ENCODE data around the gene PRR5.

Gene PRR5

DNA sequence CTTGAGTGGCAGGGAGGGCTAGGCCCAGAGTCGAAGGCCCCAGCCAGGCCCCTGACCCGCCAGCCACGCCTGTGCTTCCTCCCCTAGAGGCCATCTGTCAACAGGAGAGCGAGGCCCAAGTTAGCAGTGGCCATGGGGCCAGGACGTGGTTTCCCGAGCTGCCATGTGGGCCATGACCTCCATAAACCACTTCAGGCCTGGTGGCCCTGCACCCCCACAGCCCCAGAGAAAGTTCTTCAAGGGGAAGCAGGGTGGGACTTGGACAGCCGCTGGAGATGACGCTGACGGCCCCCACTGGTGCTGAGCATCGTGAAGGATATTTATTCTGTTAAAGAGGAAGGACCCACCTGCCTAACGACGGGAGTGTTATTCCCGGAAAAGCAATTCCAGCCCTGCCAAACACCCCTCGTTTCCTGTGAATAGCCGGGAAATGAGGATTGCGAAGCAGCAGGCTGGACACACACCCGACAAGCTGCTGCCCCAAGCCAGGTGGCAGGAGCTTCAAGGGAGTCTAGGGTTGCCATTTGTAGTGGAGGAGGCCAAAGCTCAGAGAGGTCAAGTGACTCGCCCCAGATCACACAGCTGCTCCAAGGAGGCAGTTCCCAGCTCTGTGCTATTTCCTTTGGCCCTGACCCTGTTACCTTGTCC is 12.8 kb downstream of the PRR5 start:
- no peak for DNase-seq

DNA sequence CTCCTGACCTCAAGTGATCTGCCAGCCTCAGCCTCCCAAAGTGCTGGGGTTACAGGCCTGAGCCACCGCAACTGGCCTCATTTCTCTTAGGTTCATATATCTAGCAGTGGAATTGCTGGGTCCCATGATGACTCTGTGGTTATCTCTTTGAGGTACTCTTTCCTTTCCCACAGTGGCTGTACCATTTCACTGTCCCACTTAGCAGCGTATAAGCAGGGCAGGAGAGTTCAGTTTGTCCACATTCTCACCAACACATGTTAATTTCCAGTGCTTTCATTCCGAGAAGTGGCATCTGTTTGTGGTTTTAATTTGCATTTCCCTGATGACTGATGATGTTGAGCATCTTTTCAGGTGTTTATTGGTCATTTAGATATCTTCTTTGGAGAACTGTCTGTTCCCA is 16.4 kb downstream of the PRR5 start:
- no peak for DNase-seq

DNA sequence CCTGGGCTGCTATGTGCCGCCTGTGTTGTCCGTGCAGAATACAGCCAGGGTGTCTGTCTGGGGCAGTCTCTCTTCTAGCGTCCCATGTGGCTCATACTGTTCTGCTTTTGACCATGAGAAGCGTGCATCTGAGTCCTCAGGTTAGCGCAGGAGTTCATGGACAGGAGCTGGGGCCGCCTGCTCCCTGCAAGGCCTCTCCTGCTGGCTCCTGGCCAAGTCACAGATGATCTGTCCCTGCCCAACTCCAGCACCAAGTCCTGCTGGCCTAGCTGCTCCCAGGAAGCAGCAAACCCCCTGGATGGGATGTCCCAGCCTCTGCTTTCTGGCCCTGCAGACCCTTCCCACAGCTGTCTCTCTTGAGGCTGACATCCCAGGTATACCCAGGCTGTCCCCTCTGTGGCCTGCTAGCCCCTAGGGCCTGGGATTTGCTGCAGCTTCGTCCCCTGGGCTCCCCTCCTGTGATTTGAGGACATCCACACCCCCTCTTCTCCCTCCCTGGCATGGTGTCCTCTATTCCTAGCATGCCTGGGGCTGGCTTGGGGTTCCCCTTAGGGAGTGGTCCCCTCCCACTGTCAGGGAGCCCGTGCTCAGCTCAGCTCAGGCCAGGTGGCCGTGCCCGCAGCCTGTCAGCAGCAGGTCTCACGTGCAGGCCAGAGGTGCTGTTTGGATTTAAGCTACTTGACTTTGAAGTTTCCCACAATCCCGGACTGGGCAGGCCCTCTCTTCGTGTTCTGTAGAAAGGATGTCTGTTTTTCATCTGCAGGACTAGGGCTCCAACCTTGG is 17.8 kb downstream of the PRR5 start:
- peak in 1 of 51 donors; percentile 12 for DNase-seq

DNA sequence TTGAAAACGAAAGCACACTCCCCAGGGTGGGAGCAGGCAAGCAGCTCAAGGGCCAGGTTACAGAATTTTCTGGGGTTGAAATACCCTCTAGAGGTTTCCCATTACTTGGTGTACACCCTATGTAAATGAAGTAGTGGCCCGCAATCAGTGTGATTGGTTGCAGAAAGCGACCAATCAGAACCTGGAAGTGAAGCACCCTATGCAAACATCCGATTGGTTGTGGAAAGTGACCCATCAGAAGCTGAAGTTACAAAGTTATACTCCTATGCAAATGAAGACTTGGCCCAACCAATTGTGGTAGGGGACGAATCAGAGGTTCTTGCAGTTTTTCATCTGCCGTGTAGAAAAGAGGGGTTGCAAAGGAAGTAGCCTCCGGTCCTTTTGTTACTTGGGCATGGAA is 19.2 kb downstream of the PRR5 start:
- DNase-seq, result no peak

DNA sequence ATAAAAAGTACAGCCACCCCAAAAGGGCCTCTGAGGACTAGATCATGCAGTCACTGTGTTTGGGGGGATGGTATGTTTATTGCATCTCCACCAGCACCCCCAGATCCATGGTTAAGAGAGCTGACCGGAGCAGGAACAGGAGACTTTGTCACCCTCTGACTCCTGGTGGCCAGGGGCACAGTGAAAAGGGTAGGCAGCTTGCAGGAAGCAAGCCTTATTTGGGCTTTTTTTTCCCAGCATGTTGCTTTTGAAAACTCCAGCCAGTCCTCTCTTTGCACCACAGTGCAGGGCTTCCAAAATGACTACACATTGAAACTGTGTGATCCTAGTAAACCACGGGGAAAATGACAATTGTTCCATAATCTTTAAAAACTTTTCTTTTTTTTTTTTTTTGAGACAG is 20.6 kb downstream of the PRR5 start:
- DNase-seq, result no peak

DNA sequence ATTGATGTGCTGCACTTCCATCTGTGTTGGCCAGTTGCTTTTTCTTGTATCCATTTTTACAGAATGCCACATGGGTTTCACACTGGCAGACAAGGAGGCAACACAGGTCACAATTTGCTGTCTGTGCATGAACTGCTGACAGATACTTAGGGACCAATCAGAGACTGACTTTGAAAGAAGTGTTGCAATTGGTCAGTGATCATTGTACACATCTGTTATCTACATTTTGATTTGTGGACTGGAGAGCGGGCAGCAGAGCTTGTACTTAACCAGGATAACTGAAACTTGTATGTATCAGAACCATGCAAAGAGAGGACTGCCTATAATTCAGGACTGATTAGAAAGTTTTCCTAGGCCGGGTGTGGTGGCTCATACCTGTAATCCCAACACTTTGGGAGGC is 21.8 kb downstream of the PRR5 start:
- DNase-seq, result no peak

DNA sequence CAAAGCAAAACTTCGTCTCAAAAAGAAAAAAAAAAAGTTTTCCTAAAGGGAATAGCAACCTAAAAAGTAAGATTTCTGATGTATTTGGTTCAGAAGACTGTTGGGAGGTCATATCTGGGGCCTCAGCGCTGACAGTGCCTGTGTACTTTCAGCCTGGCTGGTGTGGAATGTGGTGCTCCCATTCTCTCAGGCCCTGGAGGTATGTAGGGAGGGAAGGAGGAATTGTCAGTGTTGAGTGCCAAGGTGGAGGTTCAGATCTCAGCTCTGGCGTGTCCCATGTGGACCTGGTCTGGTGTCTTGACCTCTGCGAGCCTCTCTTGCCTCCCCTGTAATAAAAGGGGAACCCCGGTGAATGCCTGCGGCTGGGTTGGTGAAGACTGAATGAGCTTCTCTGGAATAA is 22.4 kb downstream of the PRR5 start:
- no peak for DNase-seq

DNA sequence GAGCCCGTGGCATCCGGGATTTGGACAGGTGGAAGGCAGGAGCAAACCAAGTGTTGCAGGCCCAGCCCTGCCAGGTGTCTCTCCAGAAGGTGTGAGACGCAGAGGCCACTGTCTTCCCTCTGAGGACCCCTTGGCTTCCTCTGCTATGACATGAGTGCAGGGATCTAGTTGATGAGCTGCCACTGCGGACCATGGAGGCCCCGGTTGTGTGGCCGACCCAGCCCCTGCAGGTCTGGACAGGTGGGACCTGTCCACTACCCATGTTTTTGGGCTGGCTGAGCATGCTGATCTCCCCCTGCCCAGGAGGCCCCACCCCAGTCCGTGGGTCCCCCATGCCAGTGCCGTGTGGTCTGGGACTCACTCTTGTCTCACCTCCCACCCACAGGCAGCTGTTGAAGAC is 22.9 kb downstream of the PRR5 start:
- DNase-seq, result no peak

DNA sequence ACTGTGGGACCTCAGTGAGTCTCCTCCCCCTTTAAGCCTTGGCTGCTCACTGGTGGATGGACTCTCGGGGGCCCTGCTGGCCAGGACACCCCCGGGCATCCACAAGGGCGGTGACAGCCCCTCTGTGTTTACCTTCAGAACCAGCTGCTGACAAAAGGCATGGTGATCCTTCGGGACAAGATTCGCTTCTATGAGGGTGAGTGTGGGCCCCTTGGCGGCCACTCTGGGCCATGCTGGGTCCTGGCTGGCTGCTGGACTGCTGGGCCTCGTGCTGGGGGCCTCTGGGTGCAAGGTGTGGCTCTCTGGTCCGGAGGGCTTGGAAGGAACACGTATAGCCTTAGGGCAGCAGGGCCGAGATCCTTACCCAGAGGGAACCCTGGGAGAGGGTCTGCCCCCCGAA is 24.4 kb downstream of the PRR5 start:
- DNase-seq, result no peak

DNA sequence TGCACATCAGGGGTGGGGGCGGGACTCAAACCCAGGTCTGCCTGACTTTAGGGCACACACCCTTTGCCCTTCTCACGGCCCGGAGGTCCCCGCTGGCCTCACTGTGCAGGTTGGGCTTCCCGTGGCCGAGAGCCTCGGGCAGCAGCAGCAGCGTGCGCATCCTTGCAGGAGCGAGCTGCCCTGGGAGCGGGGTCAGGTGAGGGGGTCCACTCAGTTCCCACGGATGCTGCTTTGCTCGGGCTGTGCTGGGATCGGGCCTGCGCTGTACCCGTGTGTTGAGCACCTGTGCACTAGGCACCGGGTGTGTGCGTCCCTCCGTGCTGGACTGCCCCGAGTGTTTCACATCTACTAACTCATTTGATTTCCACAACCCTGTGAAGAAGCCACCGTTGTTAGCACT is 25.1 kb downstream of the PRR5 start:
- DNase-seq, result no peak

DNA sequence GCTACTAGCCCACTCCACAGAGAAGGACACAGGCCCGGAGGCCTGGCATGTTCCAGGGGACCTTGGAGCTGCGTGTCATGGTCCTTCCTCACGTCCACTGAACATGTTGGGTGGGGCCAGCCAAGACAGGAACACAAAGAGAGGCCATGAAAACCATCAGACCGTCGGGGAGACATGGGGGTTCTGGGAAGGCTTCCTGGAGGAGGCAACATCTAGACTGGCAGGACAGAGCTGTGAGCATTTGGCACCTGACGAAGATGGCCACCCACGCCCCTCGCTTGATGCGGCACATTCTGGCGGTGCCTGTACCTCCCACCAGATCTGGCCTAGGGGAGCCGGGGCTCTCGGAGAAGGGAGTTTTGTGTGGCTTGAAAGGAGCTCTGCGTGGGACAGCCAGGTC is 25.7 kb downstream of the PRR5 start:
- no peak for DNase-seq

DNA sequence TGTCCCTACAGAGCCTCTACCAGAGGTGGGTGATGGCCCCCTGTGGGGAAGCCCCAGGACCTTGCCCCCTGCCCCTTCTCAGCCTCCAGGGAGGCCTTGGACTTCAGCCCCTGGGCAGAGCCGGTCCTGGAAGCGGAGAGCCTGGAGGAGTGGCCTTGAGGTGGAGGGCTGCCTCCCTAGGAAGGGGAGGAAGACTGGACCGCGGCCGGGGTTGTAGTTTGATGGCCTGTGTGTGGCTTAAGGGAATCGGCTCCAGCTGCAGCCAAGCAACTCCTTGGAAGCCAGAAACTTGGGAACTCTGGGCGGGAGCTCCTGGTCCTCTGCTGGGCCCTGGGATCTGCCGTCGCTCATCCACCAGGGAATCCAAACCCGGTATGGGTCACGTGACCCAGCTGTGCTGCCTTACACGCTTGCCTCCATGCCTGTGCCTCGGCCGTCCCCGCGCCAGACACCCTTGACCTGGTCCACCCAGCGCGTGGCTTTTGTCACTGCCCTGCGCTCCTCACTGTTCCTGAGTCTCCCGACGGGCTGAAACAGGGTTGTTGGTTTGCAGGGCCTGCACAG is 26.8 kb downstream of the PRR5 start:
- peak in 1 of 51 donors; percentile 3 for DNase-seq

DNA sequence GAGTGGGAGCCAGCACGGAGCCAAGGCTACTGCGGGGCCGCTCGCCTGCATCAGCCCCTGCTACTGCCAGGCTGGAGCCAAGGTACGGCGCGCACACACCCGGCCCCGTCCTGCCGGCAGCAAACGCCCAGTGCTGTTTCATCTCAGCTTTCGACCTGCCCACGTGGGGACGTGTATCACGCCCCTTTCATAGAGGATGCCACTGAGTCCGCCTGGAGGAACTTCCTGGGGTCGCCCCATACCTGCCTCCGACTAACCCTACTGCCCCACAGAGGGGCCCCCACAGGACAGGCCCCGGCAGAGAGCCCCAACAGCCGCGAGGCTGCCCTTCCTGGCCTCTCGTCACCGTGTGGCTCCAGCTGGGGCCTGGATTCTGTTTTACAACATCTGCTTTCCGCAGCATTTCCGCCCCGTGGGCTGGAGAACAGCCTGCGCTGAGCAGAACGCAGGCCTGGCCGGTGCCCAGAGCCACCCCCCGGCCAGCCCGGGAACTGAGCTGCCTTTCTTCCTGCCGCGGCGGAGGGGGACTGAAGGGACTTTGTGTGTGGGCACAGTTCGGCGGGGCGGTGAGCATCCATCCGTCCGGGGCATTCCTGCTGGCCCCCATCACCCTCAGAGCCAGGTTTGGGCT is 27.5 kb downstream of the PRR5 start:
- peak in 46 of 51 donors; percentile 7 to 82 (median 52) for DNase-seq

DNA sequence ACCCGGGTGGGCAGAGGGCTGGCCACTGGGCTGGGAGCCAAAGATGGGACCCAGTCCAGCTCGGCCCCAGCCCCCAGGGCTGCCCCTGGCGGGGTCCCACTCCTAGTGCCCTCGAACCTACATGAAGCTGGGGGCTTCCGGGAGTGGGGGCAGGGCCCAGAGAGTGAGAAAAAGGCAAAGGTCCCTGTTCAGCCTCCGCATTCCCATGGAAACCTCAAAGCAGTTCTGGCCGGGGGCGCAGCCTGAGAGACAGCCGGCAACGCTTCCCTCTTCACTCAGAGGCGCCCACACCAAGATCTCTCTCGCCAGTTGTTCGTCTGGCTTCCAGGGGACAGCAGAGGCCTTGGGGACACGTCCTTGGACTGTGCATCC is 28.0 kb downstream of the PRR5 start:
- peak in 2 of 51 donors; percentile 9 to 25 for DNase-seq

DNA sequence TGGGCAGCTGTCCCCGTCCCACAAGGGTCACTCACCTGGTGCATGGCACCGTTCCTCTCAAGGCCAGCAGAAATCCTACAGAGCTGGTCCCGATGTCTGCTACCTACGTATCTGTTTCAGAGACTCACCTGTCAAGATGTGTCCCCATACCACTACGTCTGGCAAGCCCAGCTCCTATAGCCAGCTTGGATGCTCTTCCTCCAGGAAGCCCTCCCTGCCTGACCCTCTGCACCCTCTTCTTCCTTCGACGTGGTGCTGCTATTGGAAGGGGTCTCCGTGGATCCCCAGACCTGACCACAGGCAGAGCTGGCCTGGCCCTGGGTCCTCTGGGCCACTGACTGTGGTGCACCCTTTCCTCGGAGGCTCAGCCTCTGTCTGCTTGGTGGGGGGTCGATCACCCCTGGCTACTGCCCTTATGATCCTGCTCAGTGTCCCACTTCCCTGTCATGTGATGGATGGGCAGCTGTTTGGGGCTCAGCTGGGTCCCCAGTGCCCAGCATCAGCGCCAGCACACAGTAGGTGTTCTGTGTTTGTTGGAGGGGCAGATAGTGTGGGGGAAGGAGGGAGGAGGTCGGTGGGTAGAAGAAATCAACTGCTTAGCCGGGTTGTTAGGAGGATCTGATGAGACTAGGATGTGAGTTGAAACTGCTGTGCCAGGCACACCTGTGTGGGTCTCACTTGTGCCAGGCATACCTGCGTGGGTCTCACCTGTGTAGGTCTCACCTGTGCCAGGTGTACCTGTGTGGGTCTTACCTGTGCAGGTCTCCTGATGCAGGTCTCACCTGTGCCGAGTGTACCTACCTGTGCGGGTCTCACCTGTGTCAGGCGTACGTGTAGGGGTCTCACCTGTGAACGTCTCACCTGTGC is 28.7 kb downstream of the PRR5 start:
- no peak for DNase-seq

DNA sequence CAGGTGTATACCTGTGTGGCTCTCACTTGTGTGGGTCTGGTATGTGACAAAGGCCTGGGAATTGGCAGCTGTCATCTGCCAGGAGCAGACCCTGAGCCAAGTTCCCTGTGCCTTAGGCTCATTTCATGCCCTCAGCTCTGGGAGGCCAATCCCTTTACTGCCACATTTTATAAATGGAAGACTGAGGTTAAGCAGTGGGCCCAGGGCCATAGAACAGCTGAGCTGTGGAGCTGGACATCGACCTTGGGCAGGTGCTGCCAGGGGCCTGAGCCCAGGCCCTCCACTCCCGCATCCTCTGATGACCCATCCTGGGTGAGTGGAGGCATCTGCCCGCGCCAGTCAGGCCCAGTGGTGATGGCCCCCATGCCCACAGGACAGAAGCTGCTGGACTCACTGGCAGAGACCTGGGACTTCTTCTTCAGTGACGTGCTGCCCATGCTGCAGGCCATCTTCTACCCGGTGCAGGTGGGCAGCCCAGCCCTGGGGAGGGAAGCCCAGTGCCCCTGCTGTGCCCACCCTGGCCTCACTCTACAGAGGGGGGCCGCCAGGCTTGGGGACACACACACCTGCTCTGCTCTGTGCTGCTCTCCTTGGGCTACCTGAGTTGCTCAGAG is 29.5 kb downstream of the PRR5 start:
- no peak for DNase-seq

DNA sequence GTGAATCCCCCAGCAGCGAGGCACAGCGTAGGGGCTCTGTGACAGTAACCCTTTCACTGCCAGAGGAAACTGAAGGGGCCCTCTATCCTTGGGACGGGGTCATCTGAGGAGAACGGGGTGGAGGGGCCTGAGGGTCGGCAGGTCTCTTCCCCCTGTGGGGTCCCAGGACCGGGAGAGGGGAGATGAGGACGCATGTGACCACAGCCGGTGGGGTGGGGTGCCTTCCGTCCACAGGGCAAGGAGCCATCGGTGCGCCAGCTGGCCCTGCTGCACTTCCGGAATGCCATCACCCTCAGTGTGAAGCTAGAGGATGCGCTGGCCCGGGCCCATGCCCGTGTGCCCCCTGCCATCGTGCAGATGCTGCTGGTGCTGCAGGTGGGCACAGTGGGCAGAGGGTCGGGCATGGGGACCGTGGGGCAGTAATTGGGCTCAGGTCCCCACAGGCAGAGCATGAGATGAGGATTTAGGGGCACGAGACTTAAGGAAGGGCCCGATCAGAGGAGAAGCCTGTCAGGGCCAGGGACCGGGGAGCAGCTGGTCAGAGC is 30.1 kb downstream of the PRR5 start:
- no peak for DNase-seq

DNA sequence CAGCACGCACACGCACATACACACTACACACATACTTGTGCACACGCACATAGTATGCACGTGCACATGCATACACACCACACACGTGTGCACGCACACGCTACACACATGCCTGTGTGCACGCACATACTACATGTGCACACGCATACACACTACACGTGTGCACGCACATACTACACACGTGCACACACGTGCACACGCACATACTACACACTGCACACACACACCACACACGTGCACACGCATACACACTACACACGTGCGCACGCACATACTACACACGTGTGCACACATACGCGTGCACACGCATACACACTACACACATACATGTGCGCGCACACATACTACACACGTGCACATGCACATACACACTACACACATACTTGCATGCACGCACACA is 30.7 kb downstream of the PRR5 start:
- DNase-seq, result no peak

DNA sequence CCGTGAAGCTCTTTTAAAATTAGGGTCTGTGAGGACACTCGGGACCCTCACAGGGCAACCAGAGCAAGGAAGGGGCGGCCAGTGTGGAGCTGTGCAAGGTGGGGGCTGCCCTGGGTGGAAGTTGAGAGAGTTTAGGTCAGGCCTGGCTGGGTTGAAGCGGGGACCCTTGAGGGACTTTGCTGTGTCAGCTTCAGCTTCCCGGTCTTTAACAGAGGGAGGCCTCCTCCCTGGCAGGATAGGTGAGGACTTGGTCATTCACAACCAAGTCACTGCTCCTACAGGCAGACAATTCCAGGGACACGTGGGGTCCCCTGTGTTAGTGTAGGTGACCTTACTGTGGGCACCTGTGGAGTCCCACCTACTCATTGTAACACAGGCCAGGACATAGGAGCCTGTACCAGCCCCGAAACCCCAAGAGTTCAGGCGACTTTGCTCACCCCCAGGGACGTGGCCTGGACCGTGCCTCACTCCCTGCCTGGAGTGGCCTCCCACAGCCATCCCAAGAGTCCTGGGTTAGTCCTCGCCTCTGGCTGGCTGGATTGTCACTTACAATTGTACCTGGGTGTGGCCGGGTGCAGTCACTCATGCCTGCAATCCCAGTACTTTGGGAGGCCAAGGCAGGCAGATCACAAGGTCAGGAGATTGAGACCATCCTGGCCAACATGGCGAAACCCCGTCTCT is 31.6 kb downstream of the PRR5 start:
- no peak for DNase-seq

DNA sequence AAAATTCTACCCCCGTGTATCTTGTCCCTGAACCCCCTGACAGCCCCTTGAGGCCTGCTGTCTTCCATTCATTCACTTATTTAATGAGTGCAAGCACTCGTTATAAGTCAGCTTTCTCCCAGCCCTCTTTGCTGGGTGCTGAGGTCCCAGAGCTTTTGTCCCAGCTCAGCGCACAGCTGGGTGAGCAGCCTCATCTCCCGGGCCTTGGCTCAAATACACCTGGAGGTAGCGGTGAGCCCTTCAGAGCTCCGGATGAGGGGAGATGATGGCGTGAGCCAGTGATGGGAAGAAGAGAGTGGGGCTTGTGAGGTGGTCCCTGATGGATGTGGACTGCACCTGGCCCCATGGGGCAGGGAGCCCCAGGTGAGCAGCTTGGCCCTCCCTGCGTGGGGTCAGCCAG is 32.3 kb downstream of the PRR5 start:
- DNase-seq, result no peak
